Gastrocnemius medialis (tissue), 4 donors: Measurements from ENCODE around the gene PTPN11.
"Not testable (repeated sequence)": the region's sequence is repeated elsewhere in the genome, so short reads cannot be mapped to it uniquely, and the experiment has no call there.

Experiments
- POLR2A ChIP-seq, 2 donors: fragments of 450-650 bp; IDR thresholded peaks; one replicate each; pipeline ENCODE4 v1.6.1; 2017; ENCODE audit warnings: antibody characterized with exemption in 2 of 2, mild to moderate bottlenecking in 2 of 2, moderate library complexity in 2 of 2
- TF ChIP-seq, protein P1 (sequence below), 5 experiments: fragments of 450-650 bp in 3 of 5; fragments of 200-600 bp in 2 of 5; sonication (generic) in 2 of 5; IDR thresholded peaks in 4 of 5; conservative IDR thresholded peaks in 1 of 5; 1 replicate in 4 of 5; 2 replicates in 1 of 5; pipeline ENCODE4 v1.5.1; 2016 to 2019; ENCODE audit warnings: antibody characterized with exemption in 5 of 5, mild to moderate bottlenecking in 3 of 5, moderate library complexity in 3 of 5

DNA sequence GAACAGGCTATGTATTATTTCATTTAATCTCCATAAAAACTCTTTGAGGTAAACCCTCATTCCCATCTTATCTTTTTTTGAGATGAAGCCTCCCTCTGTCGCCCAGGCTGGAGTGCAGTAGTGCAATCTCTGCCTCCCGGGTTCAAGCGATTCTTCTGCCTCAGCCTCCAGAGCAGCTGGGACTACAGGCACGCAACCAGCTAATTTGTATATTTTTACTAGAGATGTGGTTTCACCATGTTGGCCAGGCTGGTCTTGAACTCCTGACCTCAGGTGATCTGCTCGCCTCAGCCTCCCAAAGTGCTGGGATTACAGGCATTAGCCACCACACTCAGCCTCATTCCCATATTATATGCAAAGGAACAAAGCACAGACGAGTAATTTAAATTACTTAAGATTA lies 11.1 kb upstream of the PTPN11 start:
- TF ChIP-seq, protein P1, sequence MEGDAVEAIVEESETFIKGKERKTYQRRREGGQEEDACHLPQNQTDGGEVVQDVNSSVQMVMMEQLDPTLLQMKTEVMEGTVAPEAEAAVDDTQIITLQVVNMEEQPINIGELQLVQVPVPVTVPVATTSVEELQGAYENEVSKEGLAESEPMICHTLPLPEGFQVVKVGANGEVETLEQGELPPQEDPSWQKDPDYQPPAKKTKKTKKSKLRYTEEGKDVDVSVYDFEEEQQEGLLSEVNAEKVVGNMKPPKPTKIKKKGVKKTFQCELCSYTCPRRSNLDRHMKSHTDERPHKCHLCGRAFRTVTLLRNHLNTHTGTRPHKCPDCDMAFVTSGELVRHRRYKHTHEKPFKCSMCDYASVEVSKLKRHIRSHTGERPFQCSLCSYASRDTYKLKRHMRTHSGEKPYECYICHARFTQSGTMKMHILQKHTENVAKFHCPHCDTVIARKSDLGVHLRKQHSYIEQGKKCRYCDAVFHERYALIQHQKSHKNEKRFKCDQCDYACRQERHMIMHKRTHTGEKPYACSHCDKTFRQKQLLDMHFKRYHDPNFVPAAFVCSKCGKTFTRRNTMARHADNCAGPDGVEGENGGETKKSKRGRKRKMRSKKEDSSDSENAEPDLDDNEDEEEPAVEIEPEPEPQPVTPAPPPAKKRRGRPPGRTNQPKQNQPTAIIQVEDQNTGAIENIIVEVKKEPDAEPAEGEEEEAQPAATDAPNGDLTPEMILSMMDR (IDR thresholded peaks at IDR 0.05 in 4 of 5, conservative IDR thresholded peaks at IDR 0.05 in 1 of 5): not testable (repeated sequence)
- TF ChIP-seq POLR2A (IDR thresholded peaks at IDR 0.05): not testable (repeated sequence)
